Spinal cord (tissue), 10 donors: ENCODE results near the gene TCEA2. TPM values are rescaled to one million over a fixed set of nuclear protein-coding genes. Genes with fewer than 3 reads are reported as not detected.
A peak's percentile ranks its signal among the peaks of the same experiment; 100 is the strongest.

Experiments
- DNase-seq, 6 donors: peaks; one replicate each; pipeline versions ENCODE4 v3.0.0 to v3.0.0-alpha.2; 2013 to 2015; ENCODE audit warnings: low spot score in 6 of 6, low read depth in 4 of 6
- H3K27ac ChIP-seq: one replicate; pipeline ENCODE4 v1.5.1; 2013; ENCODE audit warnings: low read depth, low read length, control low read depth
- H3K27me3 ChIP-seq: one replicate; pipeline ENCODE4 v1.6.1; 2013; ENCODE audit warnings: low read length; ENCODE audit not compliant: control insufficient read depth, insufficient read depth
- H3K36me3 ChIP-seq: one replicate; pipeline ENCODE4 v1.6.1; 2013; ENCODE audit warnings: low read length; ENCODE audit not compliant: control insufficient read depth, insufficient read depth
- H3K4me1 ChIP-seq: one replicate; pipeline ENCODE4 v1.6.1; 2013; ENCODE audit warnings: low read length; ENCODE audit not compliant: control insufficient read depth, insufficient read depth
- H3K4me3 ChIP-seq: one replicate; pipeline ENCODE4 v1.5.1; 2013; ENCODE audit warnings: low read depth, low read length, control low read depth
- H3K9me3 ChIP-seq: one replicate; pipeline ENCODE4 v1.6.1; 2013; ENCODE audit warnings: low read length; ENCODE audit not compliant: control insufficient read depth, insufficient read depth
- WGBS: methylation state at CpG from one replicate; pipeline ENCODE4 v1.1.5; 2013; ENCODE audit warnings: missing lambda C conversion rate; ENCODE audit not compliant: insufficient coverage; 5-methylcytosine and 5-hydroxymethylcytosine counted together
- polyA plus RNA-seq, 2 donors: library from polyadenylated mRNA; unstranded; fragments of 120-200 nt; gene quantifications; one replicate each; pipeline ENCODE4 v1.2.1, GENCODE V29; 2013; ENCODE audit not compliant: insufficient read length in 2 of 2
- total RNA-seq, 2 donors: library from RNA; depleted of rRNA in 1 of 2; stranded (reverse); fragments of 120-200 nt in 1 of 2; fragments of >200 nt in 1 of 2; gene quantifications; one replicate each; pipeline versions ENCODE4 v1.2.3 to v1.2.4, GENCODE V29; 2013 to 2014
- donor health status: healthy.

Gene TCEA2
- total and polyA plus RNA-seq, 4 donors: 35.9 to 170 (median 113) TPM

- peaks cover 44% of the 10 kb centered on the region for H3K4me1 ChIP-seq
- WGBS: 43% methylated on average over 15 of the region's 15 CpGs
- H3K27ac ChIP-seq: no peak overlapping the region
- no peak overlapping the region for H3K4me3 ChIP-seq
- peaks cover 8% of the 10 kb centered on the region for H3K36me3 ChIP-seq
- H3K9me3 ChIP-seq: no peaks in the 10 kb centered on the region
- DNase-seq: peak in 1 of 6 donors; percentile 61
- H3K27me3 ChIP-seq: peaks cover 92% of the 10 kb centered on the region
These were observed 21.8 kb upstream of the TCEA2 start for GRCh38 chr20:64041040-64041780.

- Histone ChIP-seq H3K27me3 (peaks cover 93% of the 10 kb centered on the region), H3K4me3 (no peak overlapping the region), H3K36me3 (peaks cover 3% of the 10 kb centered on the region), H3K4me1 (peaks cover 42% of the 10 kb centered on the region), H3K9me3 (no peaks in the 10 kb centered on the region), H3K27ac (no peak overlapping the region)
- WGBS: 7% methylated on average over 6 of the region's 11 CpGs
- DNase-seq: no peak
These were observed 21.3 kb upstream of the TCEA2 start for GRCh38 chr20:64041781-64042053.

- Histone ChIP-seq H3K27me3 (peaks cover 93% of the 10 kb centered on the region), H3K4me3 (no peak overlapping the region), H3K9me3 (no peaks in the 10 kb centered on the region), H3K4me1 (peaks cover 37% of the 10 kb centered on the region), H3K27ac (no peak overlapping the region), H3K36me3 (no peaks in the 10 kb centered on the region)
- under 1% methylated on average over 25 of the region's 55 CpGs for WGBS
- DNase-seq: no peak
These were observed 20.8 kb upstream of the TCEA2 start for GRCh38 chr20:64042054-64042781.

GRCh38 chr20:64043768-64044167 lies 19.2 kb upstream of the TCEA2 start:
- peaks cover 91% of the 10 kb centered on the region for H3K27me3 ChIP-seq

GRCh38 chr20:64044484-64045247 lies 18.3 kb upstream of the TCEA2 start:
- no peak for DNase-seq
- Histone ChIP-seq H3K27ac (no peak overlapping the region), H3K9me3 (no peaks in the 10 kb centered on the region), H3K4me1 (peaks cover 27% of the 10 kb centered on the region), H3K36me3 (no peaks in the 10 kb centered on the region), H3K4me3 (no peak overlapping the region), H3K27me3 (peaks cover 83% of the 10 kb centered on the region)
- 65% methylated on average over 12 of the region's 14 CpGs for WGBS

More at GRCh38 chr20:64043768-64044167, 19.2 kb upstream of the TCEA2 start:
- H3K4me1 ChIP-seq: peaks cover 33% of the 10 kb centered on the region
- H3K36me3 ChIP-seq: no peaks in the 10 kb centered on the region
- H3K27ac ChIP-seq: no peak overlapping the region
- no peak overlapping the region for H3K4me3 ChIP-seq
- no CpG with 5 or more reads among the region's 9 CpGs for WGBS
- DNase-seq: no peak
- no peaks in the 10 kb centered on the region for H3K9me3 ChIP-seq

- DNase-seq: no peak
- Histone ChIP-seq H3K9me3 (no peaks in the 10 kb centered on the region), H3K27ac (no peak overlapping the region), H3K4me3 (no peak overlapping the region), H3K4me1 (peaks cover 27% of the 10 kb centered on the region), H3K36me3 (no peaks in the 10 kb centered on the region), H3K27me3 (peaks cover 83% of the 10 kb centered on the region)
- 58% methylated on average over 11 of the region's 11 CpGs for WGBS
These were observed 17.5 kb upstream of the TCEA2 start for GRCh38 chr20:64045346-64046011.

- 76% methylated on average over 8 of the region's 8 CpGs for WGBS
- H3K4me1 ChIP-seq: peaks cover 30% of the 10 kb centered on the region
- H3K27me3 ChIP-seq: peaks cover 81% of the 10 kb centered on the region
- H3K9me3 ChIP-seq: no peaks in the 10 kb centered on the region
- DNase-seq: no peak
- no peak overlapping the region for H3K27ac ChIP-seq
- no peak overlapping the region for H3K4me3 ChIP-seq
- H3K36me3 ChIP-seq: no peaks in the 10 kb centered on the region
These were observed 16.0 kb upstream of the TCEA2 start for GRCh38 chr20:64047046-64047389.

- no peak overlapping the region for H3K27ac ChIP-seq
- H3K4me3 ChIP-seq: no peak overlapping the region
- peaks cover 81% of the 10 kb centered on the region for H3K27me3 ChIP-seq
These were observed 15.0 kb upstream of the TCEA2 start for GRCh38 chr20:64047968-64048401.

GRCh38 chr20:64048402-64049044 lies 14.5 kb upstream of the TCEA2 start:
- no peak overlapping the region for H3K27ac ChIP-seq
- under 1% methylated on average over 89 of the region's 101 CpGs for WGBS
- H3K4me3 ChIP-seq: no peak overlapping the region
- peaks cover 76% of the 10 kb centered on the region for H3K27me3 ChIP-seq
- peak in 1 of 6 donors; percentile 25 for DNase-seq
- H3K36me3 ChIP-seq: no peaks in the 10 kb centered on the region
- no peaks in the 10 kb centered on the region for H3K9me3 ChIP-seq
- peaks cover 31% of the 10 kb centered on the region for H3K4me1 ChIP-seq

More at GRCh38 chr20:64047968-64048401, 15.0 kb upstream of the TCEA2 start:
- DNase-seq: no peak
- H3K9me3 ChIP-seq: no peaks in the 10 kb centered on the region
- WGBS: 4% methylated on average over 49 of the region's 49 CpGs
- H3K4me1 ChIP-seq: peaks cover 26% of the 10 kb centered on the region
- H3K36me3 ChIP-seq: no peaks in the 10 kb centered on the region
